ENCODE results near the gene MEA1.
"Not testable (repeated sequence)": the region's sequence is repeated elsewhere in the genome, so short reads cannot be mapped to it uniquely, and the experiment has no call there.

The MEA1 gene

GRCh38 chr6:43053545-43054205, 39.9 kb upstream of the MEA1 start, which contains the start of gene CUL7:
Gene CUL7, minus strand, starts transcription at chr6:43053851. Its CDS starts 1,063 bp downstream, at chr6:43052788.
- Histone ChIP-seq H3K4me1 (ENCODE audit: control insufficient read depth, insufficient read depth, low read length) (peaks cover 15% of the 10 kb centered on the region), H3K9ac (ENCODE audit: low read depth, low read length) (peak within 1 kb of the TSS; percentile 94), H3K4me3 (ENCODE audit: low read depth, low read length) (peak within 1 kb of the TSS; percentile 97), H3K36me3 (ENCODE audit: control insufficient read depth, insufficient read depth, low read length) (peaks cover 47% of the 10 kb centered on the region), H3K27ac (ENCODE audit: low read depth, low read length) (peak within 1 kb of the TSS; percentile 90), H3K9me3 (ENCODE audit: control insufficient read depth, insufficient read depth, low read length) (no peaks in the 10 kb centered on the region), H3K27me3 (ENCODE audit: control insufficient read depth, insufficient read depth, low read length) (no peaks in the 10 kb centered on the region)

GRCh38 chr6:43052842-43053544, 39.2 kb upstream of the MEA1 start:
- H3K27me3 ChIP-seq (ENCODE audit: control insufficient read depth, insufficient read depth, low read length) = no peaks in the 10 kb centered on the region
- peaks cover 53% of the 10 kb centered on the region for H3K36me3 ChIP-seq (ENCODE audit: control insufficient read depth, insufficient read depth, low read length)
- no peaks in the 10 kb centered on the region for H3K9me3 ChIP-seq (ENCODE audit: control insufficient read depth, insufficient read depth, low read length)
- H3K4me1 ChIP-seq (ENCODE audit: control insufficient read depth, insufficient read depth, low read length) = peaks cover 9% of the 10 kb centered on the region
- H3K27ac ChIP-seq (ENCODE audit: low read depth, low read length) = peak overlapping the region; percentile 90
- H3K4me3 ChIP-seq (ENCODE audit: low read depth, low read length) = peak overlapping the region; percentile 97
- H3K9ac ChIP-seq (ENCODE audit: low read depth, low read length) = peak overlapping the region; percentile 94

- peak overlapping the region; percentile 90 for H3K27ac ChIP-seq (ENCODE audit: low read depth, low read length)
- peak overlapping the region; percentile 94; the same call in 1 of the 2 replicates for H3K9ac ChIP-seq (ENCODE audit: low read depth, low read length)
- H3K4me1 ChIP-seq (ENCODE audit: control insufficient read depth, insufficient read depth, low read length) = peaks cover 9% of the 10 kb centered on the region
- H3K27me3 ChIP-seq (ENCODE audit: control insufficient read depth, insufficient read depth, low read length) = no peaks in the 10 kb centered on the region
- peaks cover 53% of the 10 kb centered on the region for H3K36me3 ChIP-seq (ENCODE audit: control insufficient read depth, insufficient read depth, low read length)
- H3K4me3 ChIP-seq (ENCODE audit: low read depth, low read length) = peak overlapping the region; percentile 97
- no peaks in the 10 kb centered on the region for H3K9me3 ChIP-seq (ENCODE audit: control insufficient read depth, insufficient read depth, low read length)
These were observed 38.6 kb upstream of the MEA1 start for GRCh38 chr6:43052225-43052841.

GRCh38 chr6:43050981-43051380, 37.2 kb upstream of the MEA1 start:
- H3K27ac ChIP-seq (ENCODE audit: low read depth, low read length) = no peak overlapping the region
- no peak overlapping the region for H3K4me3 ChIP-seq (ENCODE audit: low read depth, low read length)
- no peak overlapping the region for H3K9ac ChIP-seq (ENCODE audit: low read depth, low read length)
- peaks cover 9% of the 10 kb centered on the region for H3K4me1 ChIP-seq (ENCODE audit: control insufficient read depth, insufficient read depth, low read length)
- H3K36me3 ChIP-seq (ENCODE audit: control insufficient read depth, insufficient read depth, low read length) = peaks cover 52% of the 10 kb centered on the region
- no peaks in the 10 kb centered on the region for H3K27me3 ChIP-seq (ENCODE audit: control insufficient read depth, insufficient read depth, low read length)
- H3K9me3 ChIP-seq (ENCODE audit: control insufficient read depth, insufficient read depth, low read length) = no peaks in the 10 kb centered on the region

GRCh38 chr6:43047998-43048397, 34.3 kb upstream of the MEA1 start:
- H3K9me3 ChIP-seq (ENCODE audit: control insufficient read depth, insufficient read depth, low read length) = no peaks in the 10 kb centered on the region

GRCh38 chr6:43045371-43045930, 31.7 kb upstream of the MEA1 start:
- H3K36me3 ChIP-seq (ENCODE audit: control insufficient read depth, insufficient read depth, low read length) = peaks cover 65% of the 10 kb centered on the region
- no peaks in the 10 kb centered on the region for H3K4me1 ChIP-seq (ENCODE audit: control insufficient read depth, insufficient read depth, low read length)
- H3K9me3 ChIP-seq (ENCODE audit: control insufficient read depth, insufficient read depth, low read length) = no peaks in the 10 kb centered on the region
- H3K27ac ChIP-seq (ENCODE audit: low read depth, low read length) = no peak overlapping the region
- no peak overlapping the region for H3K9ac ChIP-seq (ENCODE audit: low read depth, low read length)
- no peaks in the 10 kb centered on the region for H3K27me3 ChIP-seq (ENCODE audit: control insufficient read depth, insufficient read depth, low read length)
- no peak overlapping the region for H3K4me3 ChIP-seq (ENCODE audit: low read depth, low read length)

More at GRCh38 chr6:43047998-43048397, 34.3 kb upstream of the MEA1 start:
- Histone ChIP-seq H3K27ac (ENCODE audit: low read depth, low read length) (no peak overlapping the region), H3K36me3 (ENCODE audit: control insufficient read depth, insufficient read depth, low read length) (peaks cover 59% of the 10 kb centered on the region), H3K4me1 (ENCODE audit: control insufficient read depth, insufficient read depth, low read length) (peaks cover 5% of the 10 kb centered on the region), H3K27me3 (ENCODE audit: control insufficient read depth, insufficient read depth, low read length) (no peaks in the 10 kb centered on the region), H3K4me3 (ENCODE audit: low read depth, low read length) (no peak overlapping the region), H3K9ac (ENCODE audit: low read depth, low read length) (no peak overlapping the region)

GRCh38 chr6:43043310-43043709, 29.6 kb upstream of the MEA1 start:
- Histone ChIP-seq H3K9me3 (ENCODE audit: control insufficient read depth, insufficient read depth, low read length) (no peaks in the 10 kb centered on the region), H3K36me3 (ENCODE audit: control insufficient read depth, insufficient read depth, low read length) (peaks cover 52% of the 10 kb centered on the region), H3K27ac (ENCODE audit: low read depth, low read length) (no peak overlapping the region), H3K4me3 (ENCODE audit: low read depth, low read length) (no peak overlapping the region), H3K27me3 (ENCODE audit: control insufficient read depth, insufficient read depth, low read length) (no peaks in the 10 kb centered on the region), H3K4me1 (ENCODE audit: control insufficient read depth, insufficient read depth, low read length) (no peaks in the 10 kb centered on the region), H3K9ac (ENCODE audit: low read depth, low read length) (no peak overlapping the region)

GRCh38 chr6:43041475-43041874, 27.7 kb upstream of the MEA1 start:
- H3K27ac ChIP-seq (ENCODE audit: low read depth, low read length); H3K4me1 ChIP-seq (ENCODE audit: control insufficient read depth, insufficient read depth, low read length); H3K9ac ChIP-seq (ENCODE audit: low read depth, low read length); H3K27me3 ChIP-seq (ENCODE audit: control insufficient read depth, insufficient read depth, low read length); H3K4me3 ChIP-seq (ENCODE audit: low read depth, low read length); H3K9me3 ChIP-seq (ENCODE audit: control insufficient read depth, insufficient read depth, low read length): not testable (repeated sequence)
- H3K36me3 ChIP-seq (ENCODE audit: control insufficient read depth, insufficient read depth, low read length) = peaks cover 58% of the 10 kb centered on the region

- H3K9ac ChIP-seq (ENCODE audit: low read depth, low read length) = no peak overlapping the region
- H3K27me3 ChIP-seq (ENCODE audit: control insufficient read depth, insufficient read depth, low read length) = no peaks in the 10 kb centered on the region
- H3K4me1 ChIP-seq (ENCODE audit: control insufficient read depth, insufficient read depth, low read length) = no peaks in the 10 kb centered on the region
- no peak overlapping the region for H3K27ac ChIP-seq (ENCODE audit: low read depth, low read length)
- no peak overlapping the region for H3K4me3 ChIP-seq (ENCODE audit: low read depth, low read length)
- H3K36me3 ChIP-seq (ENCODE audit: control insufficient read depth, insufficient read depth, low read length) = peaks cover 54% of the 10 kb centered on the region
- no peaks in the 10 kb centered on the region for H3K9me3 ChIP-seq (ENCODE audit: control insufficient read depth, insufficient read depth, low read length)
These were observed 27.0 kb upstream of the MEA1 start for GRCh38 chr6:43040542-43041257.

GRCh38 chr6:43038727-43039126, 25.0 kb upstream of the MEA1 start:
- Histone ChIP-seq H3K27ac (ENCODE audit: low read depth, low read length) (no peak overlapping the region), H3K9me3 (ENCODE audit: control insufficient read depth, insufficient read depth, low read length) (no peaks in the 10 kb centered on the region), H3K27me3 (ENCODE audit: control insufficient read depth, insufficient read depth, low read length) (no peaks in the 10 kb centered on the region), H3K4me1 (ENCODE audit: control insufficient read depth, insufficient read depth, low read length) (no peaks in the 10 kb centered on the region), H3K4me3 (ENCODE audit: low read depth, low read length) (no peak overlapping the region), H3K9ac (ENCODE audit: low read depth, low read length) (no peak overlapping the region), H3K36me3 (ENCODE audit: control insufficient read depth, insufficient read depth, low read length) (peaks cover 61% of the 10 kb centered on the region)
